GM12878 (cell line): ENCODE data around the gene KBTBD3.

Experiments
- BMI1 ChIP-seq: fragments of 450-650 bp; IDR thresholded peaks from 2 replicates; pipeline ENCODE4 v1.6.1; 2016; ENCODE audit warnings: mild to moderate bottlenecking, moderate library complexity, borderline replicate concordance
- CHD2 ChIP-seq: IDR thresholded peaks from 2 replicates; pipeline ENCODE4 v1.6.1; 2011; ENCODE audit warnings: low read depth, low read length, improper control_type of control experiment, borderline replicate concordance
- CREB1 ChIP-seq: IDR thresholded peaks from 2 replicates; pipeline ENCODE4 v1.6.1; 2012; ENCODE audit warnings: low read depth, mild to moderate bottlenecking, inconsistent platforms
- EGR1 ChIP-seq, 2 experiments: IDR thresholded peaks; 1 replicate in 1 of 2; 2 replicates in 1 of 2; pipeline ENCODE4 v1.6.1; 2011 to 2012; ENCODE audit warnings: low read depth in 2 of 2, low read length in 2 of 2, borderline replicate concordance in 1 of 2, mild to moderate bottlenecking in 1 of 2, moderate library complexity in 1 of 2
- FOXM1 ChIP-seq: IDR thresholded peaks from 2 replicates; pipeline ENCODE4 v1.6.1; 2012; ENCODE audit warnings: low read depth, mild to moderate bottlenecking, inconsistent platforms, low read length, moderate library complexity
- POLR2A ChIP-seq: IDR thresholded peaks from 2 replicates; pipeline ENCODE4 v1.6.1; 2011; ENCODE audit warnings: low read depth, mild to moderate bottlenecking, low read length
- SIN3A ChIP-seq: IDR thresholded peaks from 2 replicates; pipeline ENCODE4 v1.6.1; 2012; ENCODE audit warnings: low read depth, low read length, improper control_type of control experiment
- TF ChIP-seq, protein P1 (sequence below), 3 experiments: IDR thresholded peaks in 2 of 3; conservative IDR thresholded peaks in 1 of 3; 2 replicates each; pipeline ENCODE4 v1.5.1; 2011; ENCODE audit warnings: low read depth in 3 of 3, low read length in 3 of 3, mild to moderate bottlenecking in 3 of 3, control low read depth in 2 of 3, moderate library complexity in 2 of 3, inconsistent platforms in 1 of 3, mixed read lengths in 1 of 3; ENCODE audit not compliant: control insufficient read depth in 2 of 3, insufficient read depth in 1 of 3; ENCODE audit errors: extremely low read depth in 1 of 3

GRCh38 chr11:106121570-106122320, 44.6 kb upstream of the KBTBD3 start:
- TF ChIP-seq, protein P1, sequence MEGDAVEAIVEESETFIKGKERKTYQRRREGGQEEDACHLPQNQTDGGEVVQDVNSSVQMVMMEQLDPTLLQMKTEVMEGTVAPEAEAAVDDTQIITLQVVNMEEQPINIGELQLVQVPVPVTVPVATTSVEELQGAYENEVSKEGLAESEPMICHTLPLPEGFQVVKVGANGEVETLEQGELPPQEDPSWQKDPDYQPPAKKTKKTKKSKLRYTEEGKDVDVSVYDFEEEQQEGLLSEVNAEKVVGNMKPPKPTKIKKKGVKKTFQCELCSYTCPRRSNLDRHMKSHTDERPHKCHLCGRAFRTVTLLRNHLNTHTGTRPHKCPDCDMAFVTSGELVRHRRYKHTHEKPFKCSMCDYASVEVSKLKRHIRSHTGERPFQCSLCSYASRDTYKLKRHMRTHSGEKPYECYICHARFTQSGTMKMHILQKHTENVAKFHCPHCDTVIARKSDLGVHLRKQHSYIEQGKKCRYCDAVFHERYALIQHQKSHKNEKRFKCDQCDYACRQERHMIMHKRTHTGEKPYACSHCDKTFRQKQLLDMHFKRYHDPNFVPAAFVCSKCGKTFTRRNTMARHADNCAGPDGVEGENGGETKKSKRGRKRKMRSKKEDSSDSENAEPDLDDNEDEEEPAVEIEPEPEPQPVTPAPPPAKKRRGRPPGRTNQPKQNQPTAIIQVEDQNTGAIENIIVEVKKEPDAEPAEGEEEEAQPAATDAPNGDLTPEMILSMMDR (IDR thresholded peaks at IDR 0.05 in 2 of 3, conservative IDR thresholded peaks at IDR 0.05 in 1 of 3; ENCODE audit: control insufficient read depth in 2 of 3, extremely low read depth in 1 of 3, insufficient read depth in 1 of 3, low read depth in 3 of 3, low read length in 3 of 3), result no peak
- TF ChIP-seq BMI1 (no peak), FOXM1 (no peak), SIN3A (no peak), POLR2A (no peak), CHD2 (no peak), CREB1 (no peak), EGR1 (IDR thresholded peaks at IDR 0.05; ENCODE audit: borderline replicate concordance in 1 of 2, low read depth in 2 of 2, low read length in 2 of 2) (no peak)
